Panc1 (cell line): ENCODE measurements around the gene ZNF594.
"Not testable (repeated sequence)": the region's sequence is repeated elsewhere in the genome, so short reads cannot be mapped to it uniquely, and the experiment has no call there.

Source experiments
- POLR2AphosphoS5 ChIP-seq: IDR thresholded peaks from 2 replicates; pipeline ENCODE4 v1.6.1; 2012; ENCODE audit warnings: mild to moderate bottlenecking, low read depth, low read length, moderate library complexity
- TF ChIP-seq, protein P1 (sequence below): fragments of 450-650 bp; IDR thresholded peaks from 2 replicates; pipeline ENCODE4 v1.5.1; 2017; ENCODE audit warnings: mild to moderate bottlenecking

GRCh38 chr17:5130687-5131086, 61.0 kb downstream of the ZNF594 start:
- TF ChIP-seq POLR2AphosphoS5 = not testable (repeated sequence)
- TF ChIP-seq, protein P1, sequence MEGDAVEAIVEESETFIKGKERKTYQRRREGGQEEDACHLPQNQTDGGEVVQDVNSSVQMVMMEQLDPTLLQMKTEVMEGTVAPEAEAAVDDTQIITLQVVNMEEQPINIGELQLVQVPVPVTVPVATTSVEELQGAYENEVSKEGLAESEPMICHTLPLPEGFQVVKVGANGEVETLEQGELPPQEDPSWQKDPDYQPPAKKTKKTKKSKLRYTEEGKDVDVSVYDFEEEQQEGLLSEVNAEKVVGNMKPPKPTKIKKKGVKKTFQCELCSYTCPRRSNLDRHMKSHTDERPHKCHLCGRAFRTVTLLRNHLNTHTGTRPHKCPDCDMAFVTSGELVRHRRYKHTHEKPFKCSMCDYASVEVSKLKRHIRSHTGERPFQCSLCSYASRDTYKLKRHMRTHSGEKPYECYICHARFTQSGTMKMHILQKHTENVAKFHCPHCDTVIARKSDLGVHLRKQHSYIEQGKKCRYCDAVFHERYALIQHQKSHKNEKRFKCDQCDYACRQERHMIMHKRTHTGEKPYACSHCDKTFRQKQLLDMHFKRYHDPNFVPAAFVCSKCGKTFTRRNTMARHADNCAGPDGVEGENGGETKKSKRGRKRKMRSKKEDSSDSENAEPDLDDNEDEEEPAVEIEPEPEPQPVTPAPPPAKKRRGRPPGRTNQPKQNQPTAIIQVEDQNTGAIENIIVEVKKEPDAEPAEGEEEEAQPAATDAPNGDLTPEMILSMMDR = not testable (repeated sequence)
